GM18505 (cell line): ENCODE measurements around the gene SLC11A1.

Experiments used
- ATAC-seq: cut with Tn5 transposase; IDR thresholded peaks from one replicate; pipeline ENCODE4 v1.9.1; 2021; ENCODE audit not compliant: unreplicated experiment
- POLR2A ChIP-seq: IDR thresholded peaks from 4 replicates; pipeline ENCODE4 v1.6.1; 2011; ENCODE audit warnings: borderline replicate concordance; ENCODE audit not compliant: insufficient read depth, insufficient read length; ENCODE audit errors: extremely low read depth

The SLC11A1 gene

DNA sequence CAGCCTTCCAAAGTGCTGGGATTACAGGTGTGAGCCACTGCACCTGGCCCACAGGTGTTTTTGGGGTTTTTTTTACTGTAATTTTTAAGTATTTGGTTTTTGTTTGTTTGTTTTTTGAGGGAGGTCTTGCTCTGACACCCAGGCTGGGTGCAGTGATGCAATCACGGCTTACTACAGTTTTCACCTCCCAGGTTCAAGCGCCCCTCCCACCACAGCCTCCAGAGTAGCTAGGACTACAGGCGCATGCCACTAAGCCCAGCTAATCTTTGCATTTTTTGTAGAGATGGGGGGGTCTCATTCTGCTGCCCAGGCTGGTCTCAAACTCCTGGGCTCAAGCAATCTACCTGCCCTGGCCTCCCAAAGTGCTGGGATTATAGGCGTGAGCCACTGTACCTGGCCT lies 7.3 kb upstream of the SLC11A1 start:
- TF ChIP-seq POLR2A, result no peak
- ATAC-seq, result no peak

DNA sequence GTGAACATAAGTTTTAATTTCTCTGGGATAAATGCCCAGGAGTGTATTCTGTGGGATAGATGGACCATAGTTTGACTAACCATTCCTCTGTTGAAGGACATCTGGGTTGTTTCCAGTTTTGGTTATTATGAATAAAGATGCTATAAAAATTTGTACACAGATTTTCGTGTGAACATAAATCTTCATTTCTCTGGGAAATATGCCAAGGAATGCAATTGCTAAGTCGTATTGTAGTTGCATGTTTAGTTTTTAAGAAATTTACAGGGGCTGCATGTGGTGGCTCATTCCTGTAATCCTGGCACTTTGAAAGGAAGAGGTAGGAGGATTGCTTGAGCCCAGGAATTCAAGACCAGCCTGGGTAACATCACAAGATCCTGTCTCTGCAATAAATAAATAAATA lies 6.9 kb upstream of the SLC11A1 start:
- ATAC-seq, result no peak
- no peak for TF ChIP-seq POLR2A

DNA sequence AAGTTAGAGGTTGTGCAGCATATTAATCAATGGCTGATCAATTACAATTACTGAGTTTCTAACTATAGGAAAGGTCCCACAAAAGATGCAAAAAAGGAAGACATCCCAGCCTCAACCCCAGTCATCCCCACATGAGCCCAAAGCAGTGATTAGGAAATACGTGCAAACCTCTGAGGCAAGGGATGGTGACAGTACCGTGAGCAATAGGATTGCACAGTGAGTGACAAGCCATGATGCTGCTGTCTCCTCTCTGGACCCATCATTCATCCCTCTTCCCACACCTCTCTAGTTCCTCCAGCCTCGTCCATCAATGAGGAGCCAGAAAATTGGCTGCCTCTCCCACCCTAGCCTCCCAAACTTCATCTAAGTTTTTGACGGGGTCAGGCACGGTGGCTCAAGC lies 4.0 kb upstream of the SLC11A1 start:
- no peak for ATAC-seq
- no peak for TF ChIP-seq POLR2A

DNA sequence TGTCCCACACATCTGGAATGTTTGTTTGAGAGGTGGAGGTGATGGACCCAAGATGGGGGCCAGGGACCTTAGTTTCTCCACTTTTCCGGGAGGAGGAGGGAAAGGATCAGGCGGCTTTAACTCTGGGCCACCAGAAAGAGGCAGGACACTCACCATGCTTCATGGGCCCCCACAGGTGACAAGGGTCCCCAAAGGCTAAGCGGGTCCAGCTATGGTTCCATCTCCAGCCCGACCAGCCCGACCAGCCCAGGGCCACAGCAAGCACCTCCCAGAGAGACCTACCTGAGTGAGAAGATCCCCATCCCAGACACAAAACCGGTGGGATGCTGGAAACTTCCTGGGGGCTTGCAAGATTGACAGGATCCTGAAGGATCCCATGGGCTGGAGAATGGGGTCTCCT lies 712 bp downstream of the SLC11A1 start:
- ATAC-seq, result no peak
- no peak for TF ChIP-seq POLR2A

DNA sequence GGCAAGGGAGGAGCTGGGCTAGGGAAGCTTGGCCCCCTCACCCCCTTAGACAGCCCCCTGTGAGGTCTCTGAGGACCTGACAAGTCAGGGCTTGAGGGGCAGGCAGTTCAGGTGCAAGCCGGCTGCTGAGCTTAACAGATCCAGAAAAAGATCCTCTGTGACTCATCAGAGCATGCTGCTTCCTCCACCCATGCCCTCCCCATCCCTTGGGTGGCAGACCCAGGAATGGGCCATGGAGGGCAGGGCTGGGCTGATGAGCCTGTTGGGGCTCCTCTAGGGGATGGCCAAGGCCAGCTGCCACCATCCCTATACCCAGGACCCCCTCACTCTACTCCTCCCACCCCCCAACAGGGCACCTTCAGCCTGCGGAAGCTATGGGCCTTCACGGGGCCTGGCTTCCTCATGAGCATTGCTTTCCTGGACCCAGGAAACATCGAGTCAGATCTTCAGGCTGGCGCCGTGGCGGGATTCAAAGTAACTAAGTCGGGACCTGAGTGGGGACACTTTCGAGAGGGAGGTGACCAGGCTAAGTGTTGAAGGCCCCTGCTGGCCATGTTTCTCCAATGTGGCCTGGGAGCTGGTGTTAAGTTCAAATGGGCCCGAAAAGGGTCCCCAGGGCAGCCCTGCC lies 1.9 kb downstream of the SLC11A1 start:
- ATAC-seq, result no peak
- TF ChIP-seq POLR2A, result no peak

DNA sequence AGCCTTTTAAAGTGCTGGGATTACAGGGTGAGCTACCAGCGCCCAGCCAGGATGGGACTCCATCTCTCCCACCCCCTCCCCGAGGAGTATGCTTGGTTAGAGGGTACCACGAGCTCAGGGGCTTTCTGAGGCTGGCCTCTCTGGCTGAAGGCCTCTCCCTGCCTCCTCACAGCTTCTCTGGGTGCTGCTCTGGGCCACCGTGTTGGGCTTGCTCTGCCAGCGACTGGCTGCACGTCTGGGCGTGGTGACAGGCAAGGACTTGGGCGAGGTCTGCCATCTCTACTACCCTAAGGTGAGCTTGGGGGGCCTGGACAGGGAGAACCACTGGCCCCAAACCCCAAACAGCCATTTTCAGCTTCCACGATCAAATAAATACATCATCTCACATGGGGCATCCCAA lies 2.9 kb downstream of the SLC11A1 start:
- no peak for TF ChIP-seq POLR2A
- ATAC-seq, result no peak

DNA sequence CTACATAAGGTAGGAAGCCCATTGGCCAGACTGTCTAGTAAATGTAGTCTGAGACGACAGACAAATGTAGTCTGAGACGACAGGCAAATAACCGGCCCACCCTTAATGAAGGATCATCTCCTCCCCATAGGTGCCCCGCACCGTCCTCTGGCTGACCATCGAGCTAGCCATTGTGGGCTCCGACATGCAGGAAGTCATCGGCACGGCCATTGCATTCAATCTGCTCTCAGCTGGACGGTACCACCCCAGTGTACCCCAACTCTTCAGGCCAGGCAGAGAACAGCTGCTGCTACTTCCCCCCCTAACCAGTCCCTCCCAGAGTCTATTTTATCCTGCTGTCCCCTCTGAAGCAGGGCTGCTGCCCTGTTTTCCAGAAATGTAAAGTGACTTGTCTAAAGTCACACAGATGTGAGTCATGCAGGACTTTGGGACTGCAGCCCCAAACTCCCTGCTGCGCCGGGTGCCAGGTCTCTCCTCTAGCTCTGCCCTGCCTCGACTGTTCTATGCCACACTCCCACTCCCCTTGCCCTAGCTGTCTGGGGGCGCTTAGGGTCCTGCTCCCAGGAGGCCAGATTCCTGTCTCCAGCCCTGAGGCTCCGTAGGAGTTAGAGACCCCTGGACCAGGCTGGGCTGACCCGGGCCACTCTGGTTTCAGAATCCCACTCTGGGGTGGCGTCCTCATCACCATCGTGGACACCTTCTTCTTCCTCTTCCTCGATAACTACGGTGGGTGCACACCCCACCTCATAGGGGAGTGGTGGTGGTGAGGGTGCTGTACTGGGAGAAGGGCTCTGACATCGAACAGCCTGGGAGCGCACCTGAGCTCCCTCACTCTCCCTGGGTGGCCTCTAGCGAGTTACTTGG lies 4.7 kb downstream of the SLC11A1 start:
- ATAC-seq, result no peak
- TF ChIP-seq POLR2A, result no peak

DNA sequence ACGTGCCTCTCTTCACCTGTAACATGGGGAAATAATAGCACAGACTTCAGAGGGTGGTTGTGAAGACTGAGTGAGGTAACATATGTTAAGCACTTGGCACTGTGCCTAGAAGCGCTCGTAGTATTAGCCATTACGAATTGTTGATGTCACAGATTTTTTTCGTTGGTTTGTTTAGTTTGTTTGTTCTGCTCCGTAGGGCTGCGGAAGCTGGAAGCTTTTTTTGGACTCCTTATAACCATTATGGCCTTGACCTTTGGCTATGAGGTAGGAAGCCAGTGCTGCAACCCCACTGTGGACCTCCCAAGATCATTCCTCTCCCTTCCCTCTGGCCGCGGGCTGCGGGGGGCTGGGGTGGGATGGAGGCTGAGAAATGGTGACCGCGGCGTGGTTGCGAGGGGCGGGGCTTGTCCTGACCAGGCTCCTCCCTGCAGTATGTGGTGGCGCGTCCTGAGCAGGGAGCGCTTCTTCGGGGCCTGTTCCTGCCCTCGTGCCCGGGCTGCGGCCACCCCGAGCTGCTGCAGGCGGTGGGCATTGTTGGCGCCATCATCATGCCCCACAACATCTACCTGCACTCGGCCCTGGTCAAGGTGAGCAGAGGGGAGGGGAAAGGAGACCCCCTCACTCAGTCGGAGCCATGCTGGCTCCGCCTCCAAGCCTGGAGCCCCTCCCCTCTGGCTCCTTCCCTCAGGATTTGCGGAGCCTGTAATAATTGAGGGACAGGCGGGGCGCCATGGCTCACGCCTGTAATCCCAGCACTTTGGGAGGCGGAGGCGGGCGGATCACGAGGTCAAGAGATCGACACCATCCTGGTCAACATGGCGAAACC lies 5.5 kb downstream of the SLC11A1 start:
- no peak for TF ChIP-seq POLR2A
- no peak for ATAC-seq

DNA sequence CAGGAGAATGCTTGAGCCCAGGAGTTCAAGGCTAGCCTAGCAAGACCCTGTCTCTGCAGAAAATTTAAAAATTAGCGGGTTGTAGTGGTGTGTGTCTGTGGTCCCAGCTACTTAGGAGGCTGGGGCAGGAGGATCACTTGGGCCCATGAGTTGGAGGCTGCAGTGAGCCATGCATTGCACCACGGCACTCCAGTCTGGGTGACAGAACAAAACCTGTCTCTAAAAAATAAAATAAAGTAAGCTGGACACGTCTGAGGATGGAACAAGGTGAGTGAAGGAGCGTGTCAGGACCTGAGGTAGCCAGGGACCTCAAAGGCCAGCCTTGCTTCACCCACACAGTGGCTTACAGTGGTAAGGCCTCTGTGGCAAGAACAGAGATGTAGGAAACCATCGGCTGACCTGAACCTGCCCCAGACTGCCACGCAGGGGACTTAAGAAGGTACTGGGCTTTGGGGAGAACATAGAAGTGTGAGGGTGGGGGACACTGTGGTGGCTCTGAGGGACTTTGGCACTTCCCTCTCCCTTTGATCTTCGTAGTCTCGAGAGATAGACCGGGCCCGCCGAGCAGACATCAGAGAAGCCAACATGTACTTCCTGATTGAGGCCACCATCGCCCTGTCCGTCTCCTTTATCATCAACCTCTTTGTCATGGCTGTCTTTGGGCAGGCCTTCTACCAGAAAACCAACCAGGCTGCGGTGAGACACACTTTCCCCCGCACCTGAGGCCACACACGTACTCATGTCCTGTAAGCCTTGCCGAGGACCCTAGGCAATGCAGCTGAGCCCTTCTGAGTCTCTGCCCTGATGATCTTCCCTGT lies 7.5 kb downstream of the SLC11A1 start:
- TF ChIP-seq POLR2A, result no peak
- ATAC-seq, result no peak

DNA sequence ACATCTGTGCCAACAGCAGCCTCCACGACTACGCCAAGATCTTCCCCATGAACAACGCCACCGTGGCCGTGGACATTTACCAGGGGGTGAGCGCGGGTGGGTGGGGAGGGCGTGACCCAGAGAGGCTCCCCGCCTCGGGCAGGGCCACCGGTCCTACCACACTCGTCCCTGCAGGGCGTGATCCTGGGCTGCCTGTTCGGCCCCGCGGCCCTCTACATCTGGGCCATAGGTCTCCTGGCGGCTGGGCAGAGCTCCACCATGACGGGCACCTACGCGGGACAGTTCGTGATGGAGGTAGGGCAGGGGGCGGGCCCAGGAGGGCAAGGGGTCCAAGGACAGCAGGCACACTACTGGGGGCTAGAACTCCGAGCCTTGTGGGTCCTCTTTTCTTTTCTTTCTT lies 9.1 kb downstream of the SLC11A1 start:
- TF ChIP-seq POLR2A, result no peak
- ATAC-seq, result no peak

DNA sequence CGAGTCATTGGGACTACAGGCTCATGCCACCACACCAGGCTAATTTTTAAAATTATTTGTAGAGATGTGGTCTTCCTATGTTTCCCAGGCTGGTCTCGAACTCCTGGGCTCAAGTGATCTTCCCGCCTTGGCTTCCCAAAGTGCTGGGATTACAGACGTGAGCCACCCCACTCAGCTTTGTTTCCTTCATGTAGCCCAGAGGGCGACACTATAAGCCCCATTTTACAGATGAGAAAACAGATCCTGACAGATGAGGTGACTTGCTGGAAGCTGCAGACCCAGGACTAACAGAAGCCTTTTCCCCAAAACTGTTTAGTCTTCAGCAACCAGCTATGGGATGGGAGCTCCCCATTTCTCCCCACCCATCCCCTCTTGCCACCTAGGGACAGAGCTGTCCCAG lies 10.4 kb downstream of the SLC11A1 start:
- TF ChIP-seq POLR2A, result no peak
- ATAC-seq, result no peak

DNA sequence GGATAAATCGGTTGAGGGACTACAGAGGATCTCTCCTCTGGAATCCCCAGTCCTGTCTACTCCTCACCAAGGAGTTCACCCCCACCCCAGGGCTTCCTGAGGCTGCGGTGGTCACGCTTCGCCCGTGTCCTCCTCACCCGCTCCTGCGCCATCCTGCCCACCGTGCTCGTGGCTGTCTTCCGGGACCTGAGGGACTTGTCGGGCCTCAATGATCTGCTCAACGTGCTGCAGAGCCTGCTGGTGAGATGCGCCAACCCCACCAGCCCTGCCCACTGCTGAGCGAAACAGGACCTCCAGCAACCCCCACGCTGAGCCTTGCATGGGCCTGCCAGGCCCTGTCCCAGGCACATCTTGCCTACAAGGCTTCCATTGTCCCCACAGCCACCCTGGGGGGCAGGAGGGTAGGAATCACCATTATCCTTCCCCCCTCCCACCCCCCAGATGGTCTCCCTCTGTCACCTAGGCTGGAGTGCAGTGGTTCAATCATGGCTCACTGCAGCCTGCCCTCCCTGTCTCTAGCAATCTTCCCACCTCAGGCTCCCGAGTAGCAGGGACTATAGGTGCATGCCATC lies 10.9 kb downstream of the SLC11A1 start:
- TF ChIP-seq POLR2A, result no peak
- ATAC-seq, result no peak
